GM19239 (cell line): ENCODE data around the gene TBX10.
"Not testable (repeated sequence)": the region's sequence is repeated elsewhere in the genome, so short reads cannot be mapped to it uniquely, and the experiment has no call there.

Experiments used
- DNase-seq: peaks from one replicate; pipeline ENCODE4 v3.0.0; 2011; ENCODE audit warnings: low spot score; ENCODE audit not compliant: insufficient read length
- FAIRE-seq: peaks from 2 replicates; lab custom pipeline; 2011; peaks lifted over from hg19 to GRCh38; lab: Jason Lieb, UNC

TBX10 gene

DNA sequence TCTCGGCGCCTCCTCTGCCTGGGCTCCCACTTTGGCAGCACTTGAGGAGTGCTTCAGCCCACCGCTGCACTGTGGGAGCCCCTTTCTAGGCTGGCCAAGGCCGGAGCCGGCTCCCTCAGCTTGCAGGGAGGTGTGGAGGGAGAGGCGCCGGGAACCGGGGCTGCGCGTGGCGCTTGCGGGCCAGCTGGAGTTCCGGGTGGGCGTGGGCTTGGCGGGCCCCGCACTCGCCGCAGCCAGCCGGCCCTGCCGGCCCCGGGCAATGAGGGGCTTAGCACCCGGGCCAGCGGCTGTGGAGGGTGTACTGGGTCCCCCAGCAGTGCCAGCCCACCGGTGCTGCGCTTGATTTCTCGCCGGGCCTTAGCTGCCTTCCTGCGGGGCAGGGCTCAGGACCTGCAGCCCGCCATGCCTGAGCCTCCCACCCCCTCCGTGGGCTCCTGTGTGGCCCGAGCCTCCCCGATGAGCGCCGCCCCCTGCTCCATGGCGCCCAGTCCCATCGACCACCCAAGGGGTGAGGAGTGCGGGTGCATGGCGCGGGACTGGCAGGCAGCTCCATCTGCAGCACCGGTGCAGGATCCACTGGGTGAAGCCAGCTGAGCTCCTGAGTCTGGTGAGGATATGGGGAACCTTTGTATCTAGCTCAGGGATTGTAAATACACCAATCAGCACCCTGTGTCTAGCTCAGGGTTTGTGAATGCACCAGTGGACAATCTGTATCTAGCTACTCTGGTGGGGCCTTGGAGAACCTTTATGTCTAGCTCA lies 20.5 kb downstream of the TBX10 start:
- not testable (repeated sequence) for DNase-seq, FAIRE-seq

- no peak for FAIRE-seq
- no peak for DNase-seq
Measured at GRCh38 chr11:67617243-67617953, 22.2 kb downstream of the TBX10 start.

DNA sequence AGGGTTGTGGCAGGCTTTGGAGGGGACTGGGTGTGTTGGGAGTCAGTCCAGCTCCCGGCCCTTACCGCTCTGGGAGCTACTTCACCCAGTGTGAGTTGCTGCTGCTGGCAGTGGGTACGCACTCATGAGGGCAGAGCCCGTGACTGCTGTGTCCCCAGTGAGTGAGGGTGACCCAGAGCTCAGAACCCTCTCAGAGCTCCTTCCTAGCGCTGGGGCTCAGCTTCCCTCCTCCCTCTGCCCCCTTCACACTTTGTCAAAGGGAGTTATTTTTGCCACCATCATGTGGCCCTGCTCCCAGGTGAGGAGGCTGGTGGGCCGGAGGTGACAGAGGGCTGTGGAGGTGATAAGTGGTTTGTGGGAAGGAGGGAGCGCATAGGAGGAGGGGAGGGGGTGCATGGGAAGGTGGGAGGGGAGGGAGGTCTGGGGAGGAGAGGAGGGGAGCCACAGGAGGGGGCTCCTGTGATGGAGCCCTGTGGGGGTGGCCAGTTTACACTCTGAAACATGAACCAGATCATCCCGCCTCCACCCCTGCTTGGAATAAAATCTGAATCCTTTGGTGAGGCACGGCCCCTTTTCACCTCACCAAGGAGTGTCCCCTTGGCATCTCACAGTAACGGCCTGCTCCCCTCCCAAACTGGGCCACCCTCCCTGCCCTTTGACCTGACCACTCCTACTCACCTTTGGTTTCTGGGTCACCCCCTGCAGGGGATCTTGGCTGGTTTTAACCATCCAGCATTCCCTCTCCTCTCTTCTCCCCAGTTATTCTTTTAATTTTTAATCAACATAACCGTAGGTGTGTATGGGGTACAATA lies 22.9 kb downstream of the TBX10 start:
- no peak for FAIRE-seq

GRCh38 chr11:67615728-67616430 lies 23.7 kb downstream of the TBX10 start:
- FAIRE-seq: no peak

More for the DNA sequence above, 22.9 kb downstream of the TBX10 start:
- no peak for DNase-seq

GRCh38 chr11:67614730-67615714 lies 24.5 kb downstream of the TBX10 start:
- no peak for FAIRE-seq
- DNase-seq: peak; percentile 63

More at GRCh38 chr11:67615728-67616430, 23.7 kb downstream of the TBX10 start:
- DNase-seq: no peak

- DNase-seq (peak; percentile 90), FAIRE-seq (peak; percentile 92)
Measured at GRCh38 chr11:67613960-67614715, 25.4 kb downstream of the TBX10 start.

- no peak for DNase-seq
- no peak for FAIRE-seq
Measured at GRCh38 chr11:67613313-67613959, 26.1 kb downstream of the TBX10 start.

- no peak for FAIRE-seq
- DNase-seq: no peak
Measured at GRCh38 chr11:67612751-67613150, 26.8 kb downstream of the TBX10 start.

- no peak for FAIRE-seq
- DNase-seq: no peak
Measured at GRCh38 chr11:67611704-67612587, 27.6 kb downstream of the TBX10 start.

- no peak for DNase-seq
- no peak for FAIRE-seq
Measured at GRCh38 chr11:67611165-67611564, 28.4 kb downstream of the TBX10 start.

GRCh38 chr11:67610302-67610868 lies 29.2 kb downstream of the TBX10 start:
- DNase-seq (no peak), FAIRE-seq (no peak)

- DNase-seq (no peak), FAIRE-seq (no peak)
Measured at GRCh38 chr11:67609316-67609715, 30.2 kb downstream of the TBX10 start.

DNA sequence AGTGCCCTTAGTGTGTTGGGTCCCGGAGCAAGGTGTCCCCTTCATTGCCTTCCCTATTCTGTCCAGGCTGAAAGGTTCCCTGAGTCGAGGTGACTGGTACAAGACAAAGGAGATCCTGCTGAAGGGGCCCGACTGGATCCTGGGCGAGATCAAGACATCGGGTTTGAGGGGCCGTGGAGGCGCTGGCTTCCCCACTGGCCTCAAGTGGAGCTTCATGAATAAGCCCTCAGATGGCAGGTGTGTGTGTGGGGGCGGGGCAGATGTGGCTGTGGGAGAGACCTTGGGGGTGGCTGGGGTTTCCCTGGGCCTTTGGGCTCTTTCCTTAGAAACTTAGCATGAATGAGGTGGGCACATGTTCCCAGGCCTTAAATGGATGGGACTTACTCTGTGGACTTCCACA lies 31.1 kb downstream of the TBX10 start:
- DNase-seq (no peak), FAIRE-seq (no peak)

DNA sequence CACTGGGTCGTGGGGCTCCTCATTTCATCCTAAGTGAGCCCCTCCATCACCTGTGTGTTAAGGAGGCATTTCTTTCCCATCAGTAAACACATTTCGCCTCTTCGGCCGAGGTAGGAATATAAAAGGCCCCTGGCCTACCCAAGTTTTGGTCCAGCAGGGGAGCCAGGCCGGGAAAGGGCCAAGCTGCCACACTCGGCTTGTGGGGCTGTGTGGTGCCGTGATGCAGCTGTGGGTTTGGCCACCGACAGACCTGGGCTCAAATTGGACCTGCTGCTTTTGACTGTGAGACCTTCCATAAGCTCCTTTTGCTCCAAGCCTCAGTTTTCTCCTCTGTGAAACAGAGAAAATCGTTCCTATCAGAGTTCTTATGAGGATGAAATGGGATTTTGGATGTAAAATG lies 32.1 kb downstream of the TBX10 start:
- FAIRE-seq (no peak), DNase-seq (no peak)

- DNase-seq (peak; percentile 87), FAIRE-seq (peak; percentile 97)
Measured at GRCh38 chr11:67606492-67607295, 32.9 kb downstream of the TBX10 start, which contains the start of gene NDUFV1. Gene NDUFV1, plus strand, starts transcription at chr11:67606936. Its CDS starts 69 bp downstream, at chr11:67607005.

DNA sequence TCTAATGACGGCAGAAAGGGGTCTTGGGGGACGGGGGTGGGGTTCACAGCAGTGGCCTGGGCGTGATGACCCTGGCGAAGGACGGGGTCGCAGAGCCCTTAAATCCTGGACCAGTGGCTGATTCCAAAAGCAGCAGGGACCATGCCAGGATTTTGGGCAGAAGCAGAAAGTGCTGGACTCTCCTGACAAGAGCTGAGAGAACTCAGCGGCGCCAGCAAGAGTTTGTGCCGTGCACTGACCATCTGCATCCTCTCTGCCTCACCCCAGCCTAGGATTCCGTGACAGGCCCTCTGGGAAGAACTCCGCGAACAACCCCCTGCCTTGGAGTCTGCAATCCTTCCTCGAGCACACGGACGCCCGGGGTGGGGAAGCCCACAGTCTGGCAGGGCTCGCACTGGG lies 33.5 kb downstream of the TBX10 start:
- DNase-seq (no peak), FAIRE-seq (no peak)
